ENCODE data around the gene WRAP73. TPM values are rescaled to one million over a fixed set of nuclear protein-coding genes. Genes with fewer than 3 reads are reported as not detected.

WRAP73 gene
- polyA plus RNA-seq, 1 experiment = 27.6 TPM

GRCh38 chr1:3638027-3638426 lies 11.9 kb downstream of the WRAP73 start:
- ChIA-PET CTCF (interaction anchor here (1.2 kb wide), 1 partner anchor 10 kb away, joined by 3 read pairs; no protein-coding TSS in a partner anchor), POLR2A (no interaction called here)
- DNase-seq (ENCODE audit: low read depth) = no peak
- H3K36me3 ChIP-seq (ENCODE audit: control insufficient read depth, insufficient read depth, low read length) = peaks cover 24% of the 10 kb centered on the region
- no peaks in the 10 kb centered on the region for H3K27me3 ChIP-seq (ENCODE audit: control insufficient read depth, insufficient read depth, low read length)
- H3K4me3 ChIP-seq (ENCODE audit: low read depth, low read length) = no peak overlapping the region
- TF ChIP-seq CTCF (IDR thresholded peaks at IDR 0.05; ENCODE audit: insufficient read depth, low read depth, low read length) = no peak

GRCh38 chr1:3636531-3636930 lies 13.4 kb downstream of the WRAP73 start:
- no peak overlapping the region for H3K4me3 ChIP-seq (ENCODE audit: low read depth, low read length)
- no peak for DNase-seq (ENCODE audit: low read depth)
- H3K36me3 ChIP-seq (ENCODE audit: control insufficient read depth, insufficient read depth, low read length) = peaks cover 27% of the 10 kb centered on the region
- ChIA-PET CTCF (interaction anchor here (1.5 kb wide), 1 partner anchor 12 kb away, joined by 3 read pairs; no protein-coding TSS in a partner anchor), POLR2A (no interaction called here)
- no peaks in the 10 kb centered on the region for H3K27me3 ChIP-seq (ENCODE audit: control insufficient read depth, insufficient read depth, low read length)
- TF ChIP-seq CTCF (IDR thresholded peaks at IDR 0.05; ENCODE audit: insufficient read depth, low read depth, low read length) = no peak

- TF ChIP-seq CTCF (IDR thresholded peaks at IDR 0.05; ENCODE audit: insufficient read depth, low read depth, low read length) = no peak
- ChIA-PET CTCF (interaction anchor here (1.4 to 5.4 kb wide), 3 partner anchors 12 to 183 kb away, joined by 3 to 16 read pairs (median 3); no protein-coding TSS in a partner anchor), POLR2A (no interaction called here)
- H3K27me3 ChIP-seq (ENCODE audit: control insufficient read depth, insufficient read depth, low read length) = no peaks in the 10 kb centered on the region
- no peak for DNase-seq (ENCODE audit: low read depth)
- H3K4me3 ChIP-seq (ENCODE audit: low read depth, low read length) = no peak overlapping the region
- peaks cover 28% of the 10 kb centered on the region for H3K36me3 ChIP-seq (ENCODE audit: control insufficient read depth, insufficient read depth, low read length)
These were observed 13.8 kb downstream of the WRAP73 start for GRCh38 chr1:3636080-3636479.

- POLR2A ChIA-PET = no interaction called here
- peaks cover 29% of the 10 kb centered on the region for H3K36me3 ChIP-seq (ENCODE audit: control insufficient read depth, insufficient read depth, low read length)
These were observed 15.7 kb downstream of the WRAP73 start for GRCh38 chr1:3634059-3634800.

More at GRCh38 chr1:3634059-3634800, 15.7 kb downstream of the WRAP73 start:
- no peak for DNase-seq (ENCODE audit: low read depth)
- no peak for TF ChIP-seq CTCF (IDR thresholded peaks at IDR 0.05; ENCODE audit: insufficient read depth, low read depth, low read length)
- Histone ChIP-seq H3K4me3 (ENCODE audit: low read depth, low read length) (no peak overlapping the region), H3K27me3 (ENCODE audit: control insufficient read depth, insufficient read depth, low read length) (no peaks in the 10 kb centered on the region)
- CTCF ChIA-PET = interaction anchor here (5.4 kb wide), 1 partner anchor 181 kb away, joined by 16 read pairs; no protein-coding TSS in a partner anchor
